ENCODE results near the gene PIK3IP1.
"Not testable (repeated sequence)": the region's sequence is repeated elsewhere in the genome, so short reads cannot be mapped to it uniquely, and the experiment has no call there.

PIK3IP1 gene

DNA sequence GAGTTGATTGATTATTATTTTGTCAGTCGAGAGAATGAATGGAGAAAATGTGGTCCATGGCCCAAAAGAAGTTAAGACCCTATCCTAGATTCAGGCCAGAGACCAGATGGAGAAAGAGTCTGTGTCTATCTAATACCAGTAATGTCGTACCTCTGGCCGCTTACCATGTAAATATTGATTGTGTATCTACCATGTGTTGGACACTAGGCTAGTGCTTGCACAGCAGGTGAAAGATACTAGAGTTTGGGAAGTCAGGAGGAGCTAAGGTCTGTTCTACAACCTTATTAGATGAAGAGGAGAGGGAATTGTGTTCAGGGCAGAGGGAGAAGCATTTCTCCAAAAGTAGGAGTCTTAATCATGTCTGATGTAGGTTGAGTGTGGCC is 31.8 kb downstream of the PIK3IP1 start:
- DNase-seq (ENCODE audit: insufficient read length): no peak
- TF ChIP-seq POLR2A (IDR thresholded peaks at IDR 0.05; ENCODE audit: low read depth, low read length) (no peak), TAF1 (IDR thresholded peaks at IDR 0.05; ENCODE audit: borderline replicate concordance, low read depth, low read length) (no peak), POLR2AphosphoS5 (IDR thresholded peaks at IDR 0.05; ENCODE audit: low read depth, low read length) (no peak)
- no peak for FAIRE-seq

DNA sequence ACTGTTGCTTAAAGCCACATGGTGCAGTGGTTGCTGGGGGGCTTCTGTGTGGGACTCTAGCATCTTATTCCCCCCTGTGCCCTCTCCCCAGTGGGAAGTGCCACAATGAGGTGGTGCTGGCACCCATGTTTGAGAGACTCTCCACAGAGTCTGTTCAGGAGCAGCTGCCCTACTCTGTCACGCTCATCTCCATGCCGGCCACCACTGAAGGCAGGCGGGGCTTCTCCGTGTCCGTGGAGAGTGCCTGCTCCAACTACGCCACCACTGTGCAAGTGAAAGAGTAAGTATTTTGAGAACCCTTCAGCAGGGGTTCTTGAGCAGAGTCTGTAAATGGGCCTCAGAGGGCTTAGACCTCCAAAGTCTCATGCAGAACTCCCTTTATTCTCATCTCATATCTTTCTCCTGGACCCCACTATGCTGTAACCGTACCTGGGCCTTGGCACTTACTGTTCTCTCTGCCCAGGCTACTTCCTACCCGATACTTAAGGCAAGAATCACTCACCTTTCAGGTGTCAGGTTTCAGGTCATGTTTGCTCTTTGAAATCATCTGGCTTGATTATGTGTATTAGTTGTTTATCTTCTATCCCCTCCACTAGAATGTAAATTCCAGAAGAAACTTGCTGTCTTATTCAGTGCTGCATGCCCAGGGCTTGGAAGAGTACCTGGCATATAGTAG is 32.4 kb downstream of the PIK3IP1 start:
- DNase-seq (ENCODE audit: insufficient read length) (no peak), FAIRE-seq (no peak)
- no peak for TF ChIP-seq POLR2A (IDR thresholded peaks at IDR 0.05; ENCODE audit: low read depth, low read length)
- TF ChIP-seq POLR2AphosphoS5 (IDR thresholded peaks at IDR 0.05; ENCODE audit: low read depth, low read length): no peak
- TF ChIP-seq TAF1 (IDR thresholded peaks at IDR 0.05; ENCODE audit: borderline replicate concordance, low read depth, low read length): no peak

DNA sequence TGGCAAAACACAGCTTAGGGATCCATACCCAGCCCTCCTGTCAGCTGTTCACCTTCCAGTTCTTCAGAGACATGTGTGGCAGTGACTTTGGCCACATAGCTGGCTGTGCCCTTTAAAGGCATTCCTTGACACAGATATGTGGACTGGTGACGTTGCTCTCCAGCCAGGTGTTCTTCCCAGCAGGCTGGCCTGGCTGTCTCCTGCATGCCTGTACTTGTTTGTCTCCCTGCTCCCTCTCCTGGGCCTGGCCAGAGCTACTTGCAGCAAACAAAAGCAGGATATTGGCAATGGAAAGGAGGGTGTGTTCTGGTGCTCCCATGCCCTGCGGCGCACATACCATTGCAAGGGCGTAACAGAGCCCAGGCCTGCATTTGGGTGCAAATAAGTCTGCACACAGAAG is 38.3 kb downstream of the PIK3IP1 start:
- FAIRE-seq: no peak
- TF ChIP-seq POLR2AphosphoS5 (IDR thresholded peaks at IDR 0.05; ENCODE audit: low read depth, low read length): no peak
- DNase-seq (ENCODE audit: insufficient read length): no peak

DNA sequence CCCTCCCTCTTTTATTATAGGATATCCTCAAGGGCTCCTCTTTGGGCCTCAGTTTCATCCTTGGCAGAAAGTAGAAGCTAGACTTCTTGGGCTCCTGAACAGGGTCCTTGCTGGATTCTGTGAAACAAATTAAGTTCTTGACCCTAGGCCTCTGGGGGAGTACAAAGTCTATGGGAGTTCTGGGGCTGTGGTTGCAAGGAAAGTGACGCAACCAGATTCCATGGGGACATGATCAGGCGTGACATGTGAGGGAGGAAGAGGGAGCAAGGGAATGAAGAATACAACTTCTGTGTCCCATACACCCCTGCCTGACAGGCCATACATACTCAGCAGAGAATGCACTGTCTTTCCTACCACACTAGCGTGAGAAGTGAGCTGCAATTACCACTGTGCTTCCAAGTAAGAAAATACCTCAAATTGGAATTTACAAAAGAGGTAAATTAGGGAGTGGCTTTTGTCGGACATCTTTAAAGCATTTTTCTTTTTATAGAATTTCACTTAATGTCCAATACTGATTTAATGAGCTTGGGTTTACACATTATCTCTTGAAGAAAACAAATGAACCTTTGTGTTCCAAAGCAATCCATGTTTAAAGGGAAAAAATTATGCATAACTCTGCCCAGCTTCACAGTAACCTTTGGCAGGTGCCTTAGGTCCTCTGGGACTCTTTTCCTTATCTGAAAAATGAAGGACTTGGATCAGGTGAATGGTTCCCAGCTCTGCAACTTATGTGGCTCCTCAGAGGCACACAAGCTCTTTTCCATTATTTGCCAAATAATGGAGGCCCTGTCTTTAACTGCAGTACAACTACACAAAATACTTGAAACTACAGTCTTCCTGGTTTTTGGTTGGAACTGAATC is 41.3 kb downstream of the PIK3IP1 start:
- TF ChIP-seq TAF1 (IDR thresholded peaks at IDR 0.05; ENCODE audit: borderline replicate concordance, low read depth, low read length): no peak
- TF ChIP-seq POLR2A (IDR thresholded peaks at IDR 0.05; ENCODE audit: low read depth, low read length): no peak
- TF ChIP-seq POLR2AphosphoS5 (IDR thresholded peaks at IDR 0.05; ENCODE audit: low read depth, low read length): no peak
- DNase-seq (ENCODE audit: insufficient read length) (no peak), FAIRE-seq (no peak)

DNA sequence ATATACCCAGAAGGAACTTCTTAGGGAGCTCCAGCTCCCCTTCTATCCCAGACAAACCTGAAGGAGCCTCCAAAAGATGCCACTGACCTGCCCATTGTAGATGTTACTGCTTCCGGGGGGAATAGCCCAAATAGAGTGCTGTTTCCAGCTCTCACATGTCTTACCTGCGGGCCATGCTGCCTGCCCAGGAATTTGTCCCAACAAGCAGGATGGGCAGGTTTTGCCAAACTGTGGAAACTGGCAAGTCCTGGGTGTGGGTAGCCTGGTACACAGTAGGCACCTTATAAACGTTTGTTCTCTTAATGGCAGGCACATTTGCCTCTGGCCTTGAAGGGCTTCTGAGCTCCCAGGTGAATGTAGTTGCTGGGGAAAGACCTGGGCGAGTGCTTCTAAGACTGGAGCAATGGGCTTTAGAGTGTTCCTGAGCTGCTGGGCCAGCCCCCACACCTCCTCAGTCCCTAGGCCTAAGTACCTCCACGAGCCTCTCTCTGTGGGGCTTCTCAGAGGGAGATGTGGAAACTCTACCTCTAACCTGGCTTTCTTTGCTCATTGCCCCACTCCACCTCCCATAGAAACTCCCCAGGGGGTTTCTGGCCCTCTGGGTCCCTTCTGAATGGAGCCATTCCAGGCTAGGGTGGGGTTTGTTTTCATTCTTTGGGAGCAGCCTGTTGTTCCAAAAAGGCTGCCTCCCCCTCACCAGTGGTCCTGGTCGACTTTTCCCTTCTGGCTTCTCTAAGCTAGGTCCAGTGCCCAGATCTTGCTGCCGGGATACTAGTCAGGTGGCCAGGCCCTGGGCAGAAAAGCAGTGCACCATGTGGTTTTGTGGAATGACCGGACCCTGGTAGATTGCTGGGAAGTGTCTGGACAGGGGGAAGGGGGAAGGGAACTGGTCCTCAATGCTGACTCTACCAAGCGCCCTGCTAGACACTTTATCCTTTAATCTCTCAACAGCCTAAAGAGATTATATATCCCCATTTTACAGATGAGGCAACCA is 43.0 kb downstream of the PIK3IP1 start:
- DNase-seq (ENCODE audit: insufficient read length) (no peak), FAIRE-seq (no peak)
- TF ChIP-seq POLR2A (IDR thresholded peaks at IDR 0.05; ENCODE audit: low read depth, low read length) (no peak), TAF1 (IDR thresholded peaks at IDR 0.05; ENCODE audit: borderline replicate concordance, low read depth, low read length) (no peak), POLR2AphosphoS5 (IDR thresholded peaks at IDR 0.05; ENCODE audit: low read depth, low read length) (no peak)

DNA sequence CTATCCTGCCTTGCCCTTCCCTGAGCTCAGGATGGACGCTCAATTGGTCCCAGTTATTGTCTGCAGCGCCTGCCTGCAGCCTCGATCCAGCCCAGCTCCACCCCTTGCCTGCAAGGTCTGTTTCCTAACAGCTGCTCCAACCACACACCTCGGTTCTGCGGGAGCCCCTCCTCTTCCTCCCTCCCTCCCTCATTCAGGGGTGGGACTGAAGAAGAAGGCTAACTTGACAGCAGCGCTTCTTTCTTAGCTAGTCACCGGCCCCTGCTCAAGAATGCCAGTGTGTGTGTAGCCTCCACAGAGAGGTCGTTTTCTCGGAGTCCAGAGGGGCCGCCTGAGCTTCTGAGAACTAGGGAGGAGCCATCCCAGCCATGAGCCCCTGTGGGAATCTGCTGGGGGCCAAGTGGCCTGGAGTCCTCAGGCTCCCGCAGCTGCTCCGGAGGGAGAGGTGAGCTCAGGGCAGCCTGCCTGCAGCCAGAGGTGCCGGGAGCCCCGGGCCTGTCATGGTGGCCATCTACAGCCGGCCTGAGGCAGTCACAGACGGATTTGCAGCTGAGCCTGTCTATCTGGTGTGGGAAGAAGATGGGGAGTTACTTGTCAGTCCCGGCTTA is 44.0 kb downstream of the PIK3IP1 start:
- no peak for DNase-seq (ENCODE audit: insufficient read length)
- TF ChIP-seq TAF1 (IDR thresholded peaks at IDR 0.05; ENCODE audit: borderline replicate concordance, low read depth, low read length): no peak
- no peak for TF ChIP-seq POLR2AphosphoS5 (IDR thresholded peaks at IDR 0.05; ENCODE audit: low read depth, low read length)
- no peak for TF ChIP-seq POLR2A (IDR thresholded peaks at IDR 0.05; ENCODE audit: low read depth, low read length)
- peak; percentile 75 for FAIRE-seq

DNA sequence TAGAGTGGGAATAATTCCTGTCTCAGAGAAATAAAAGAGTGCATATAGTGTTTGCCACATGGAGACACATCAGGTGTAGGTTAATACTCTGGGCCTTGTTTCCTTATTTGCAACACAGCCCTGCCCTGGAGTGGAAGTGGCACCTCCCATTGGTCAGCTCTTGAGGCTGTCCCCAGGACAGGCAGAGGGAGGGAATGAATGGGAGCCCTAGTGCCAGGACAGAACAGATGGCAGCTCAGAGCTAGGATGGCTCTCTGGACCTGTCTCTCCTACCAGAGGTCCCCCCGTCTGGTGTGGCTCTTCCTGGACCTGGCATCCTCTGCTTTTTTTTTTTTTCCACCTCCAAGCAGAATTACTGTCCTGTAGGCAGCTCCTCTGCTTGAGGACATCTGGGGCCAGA is 44.6 kb downstream of the PIK3IP1 start:
- no peak for TF ChIP-seq TAF1 (IDR thresholded peaks at IDR 0.05; ENCODE audit: borderline replicate concordance, low read depth, low read length)
- no peak for TF ChIP-seq POLR2AphosphoS5 (IDR thresholded peaks at IDR 0.05; ENCODE audit: low read depth, low read length)
- TF ChIP-seq POLR2A (IDR thresholded peaks at IDR 0.05; ENCODE audit: low read depth, low read length): no peak
- no peak for FAIRE-seq
- no peak for DNase-seq (ENCODE audit: insufficient read length)

DNA sequence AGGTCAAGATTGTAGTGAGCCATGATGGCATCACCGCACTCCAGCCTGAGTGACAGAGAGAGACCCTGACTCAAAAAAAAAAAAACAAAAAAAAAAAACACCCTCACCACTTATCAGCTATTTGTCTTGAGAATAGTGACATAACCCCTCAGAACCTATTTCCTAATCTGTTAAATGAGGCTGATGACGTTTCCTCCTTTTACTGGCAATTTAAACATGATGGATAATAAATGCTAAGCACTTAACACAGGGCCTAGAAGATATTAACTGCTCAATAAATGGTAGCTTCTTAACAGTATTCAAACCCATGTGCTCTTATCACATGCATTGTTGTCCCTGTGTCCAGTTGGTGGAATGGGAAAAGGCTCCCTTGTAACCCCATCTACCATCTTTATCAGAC is 45.6 kb downstream of the PIK3IP1 start:
- no peak for TF ChIP-seq TAF1 (IDR thresholded peaks at IDR 0.05; ENCODE audit: borderline replicate concordance, low read depth, low read length)
- TF ChIP-seq POLR2AphosphoS5 (IDR thresholded peaks at IDR 0.05; ENCODE audit: low read depth, low read length): no peak
- no peak for TF ChIP-seq POLR2A (IDR thresholded peaks at IDR 0.05; ENCODE audit: low read depth, low read length)

DNA sequence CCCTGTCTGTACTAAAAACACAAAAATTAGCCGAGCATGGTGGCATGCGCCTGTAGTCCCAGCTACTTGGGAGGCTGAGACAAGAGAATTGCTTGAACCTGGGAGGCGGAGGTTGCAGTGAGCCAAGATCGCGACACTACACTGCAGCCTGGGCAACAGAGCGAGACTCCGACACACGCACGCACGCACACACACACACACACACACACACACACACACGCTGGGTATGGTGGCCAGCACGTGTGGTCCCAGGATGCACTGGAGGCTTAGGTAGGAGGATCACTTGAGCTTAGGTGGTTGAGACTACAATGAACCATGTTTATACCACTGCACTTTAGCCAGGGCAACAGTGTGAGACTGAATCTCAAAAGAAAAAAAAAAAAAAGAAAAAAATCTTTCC is 46.3 kb downstream of the PIK3IP1 start:
- FAIRE-seq; DNase-seq (ENCODE audit: insufficient read length): not testable (repeated sequence)

More for the DNA sequence above, 45.6 kb downstream of the PIK3IP1 start:
- DNase-seq (ENCODE audit: insufficient read length) (no peak), FAIRE-seq (no peak)

DNA sequence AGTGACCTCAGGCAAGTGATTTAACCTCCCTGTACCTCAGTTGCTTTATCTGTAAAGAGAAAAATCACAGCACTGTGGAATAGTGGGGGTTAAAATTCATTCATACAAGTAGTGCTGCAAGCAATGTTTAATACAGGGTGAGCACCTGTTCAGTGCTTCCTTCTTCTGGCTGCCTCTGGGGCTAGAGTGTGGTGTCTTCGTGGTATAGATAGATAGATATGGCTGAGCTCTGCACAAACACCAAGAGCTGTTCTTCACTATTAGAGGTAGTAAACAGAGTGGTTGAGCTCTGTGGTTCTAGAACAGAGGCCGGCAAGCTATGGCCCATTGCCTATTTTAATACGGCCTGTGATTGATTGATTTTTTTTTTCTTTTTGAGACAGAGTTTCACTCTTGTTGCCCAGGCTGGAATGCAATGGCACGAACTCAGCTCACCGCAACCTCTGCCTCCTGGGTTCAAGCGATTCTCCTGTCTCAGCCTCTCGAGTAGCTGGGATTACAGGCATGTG is 47.3 kb downstream of the PIK3IP1 start:
- DNase-seq (ENCODE audit: insufficient read length) (no peak), FAIRE-seq (no peak)
- TF ChIP-seq POLR2A (IDR thresholded peaks at IDR 0.05; ENCODE audit: low read depth, low read length) (no peak), POLR2AphosphoS5 (IDR thresholded peaks at IDR 0.05; ENCODE audit: low read depth, low read length) (no peak), TAF1 (IDR thresholded peaks at IDR 0.05; ENCODE audit: borderline replicate concordance, low read depth, low read length) (no peak)
